Erythroblast (primary cell): ENCODE results near the gene SRGAP1.

Experiments
- GATA1 ChIP-seq: IDR thresholded peaks from 2 replicates; pipeline ENCODE4 v1.6.1; 2011; ENCODE audit warnings: low read depth, mild to moderate bottlenecking, control low read depth, low read length, moderate library complexity
- POLR2A ChIP-seq: IDR thresholded peaks from 2 replicates; pipeline ENCODE4 v1.6.1; 2011; ENCODE audit warnings: mild to moderate bottlenecking, low read length

- TF ChIP-seq POLR2A (no peak), GATA1 (no peak)
These were observed 241.5 kb downstream of the SRGAP1 start for GRCh38 chr12:64085996-64086395.
